NCI-H2227 (cell line): ENCODE measurements around the gene VANGL2.
"Not testable (repeated sequence)": the region's sequence is repeated elsewhere in the genome, so short reads cannot be mapped to it uniquely, and the experiment has no call there.

Experiments
- DNase-seq: peaks from one replicate; lab custom pipeline; 2025; ENCODE audit not compliant: unreplicated experiment; lab: John Stamatoyannopoulos, UW

The VANGL2 gene

DNA sequence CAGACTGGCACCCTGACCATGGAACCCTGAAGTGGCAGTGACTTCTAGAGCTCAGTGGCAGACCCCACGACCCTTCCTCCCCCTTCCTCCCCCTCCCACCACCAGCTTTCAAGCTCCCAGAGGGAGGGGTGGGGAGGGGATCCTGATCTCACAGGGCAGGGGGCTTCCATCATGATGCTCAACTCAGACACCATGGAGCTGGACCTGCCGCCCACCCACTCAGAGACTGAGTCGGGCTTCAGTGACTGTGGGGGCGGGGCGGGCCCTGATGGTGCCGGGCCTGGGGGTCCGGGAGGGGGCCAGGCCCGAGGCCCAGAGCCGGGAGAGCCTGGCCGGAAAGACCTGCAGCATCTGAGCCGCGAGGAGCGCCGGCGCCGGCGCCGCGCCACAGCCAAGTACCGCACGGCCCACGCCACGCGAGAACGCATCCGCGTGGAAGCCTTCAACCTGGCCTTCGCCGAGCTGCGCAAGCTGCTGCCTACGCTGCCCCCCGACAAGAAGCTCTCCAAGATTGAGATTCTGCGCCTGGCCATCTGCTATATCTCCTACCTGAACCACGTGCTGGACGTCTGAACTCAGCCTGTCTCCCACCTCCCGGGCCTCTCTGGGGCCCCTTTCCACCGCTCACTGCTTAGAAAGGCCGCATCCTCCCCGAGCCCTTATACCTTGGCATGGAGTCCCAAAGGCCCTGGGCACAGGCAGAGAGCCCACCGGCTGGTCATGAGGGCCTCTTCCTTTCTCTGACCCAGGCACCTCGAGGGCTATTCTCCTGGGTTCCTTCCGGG lies 29.6 kb upstream of the VANGL2 start:
- no peak for DNase-seq

- no peak for DNase-seq
Measured at GRCh38 chr1:160371346-160371631, 29.1 kb upstream of the VANGL2 start.

DNA sequence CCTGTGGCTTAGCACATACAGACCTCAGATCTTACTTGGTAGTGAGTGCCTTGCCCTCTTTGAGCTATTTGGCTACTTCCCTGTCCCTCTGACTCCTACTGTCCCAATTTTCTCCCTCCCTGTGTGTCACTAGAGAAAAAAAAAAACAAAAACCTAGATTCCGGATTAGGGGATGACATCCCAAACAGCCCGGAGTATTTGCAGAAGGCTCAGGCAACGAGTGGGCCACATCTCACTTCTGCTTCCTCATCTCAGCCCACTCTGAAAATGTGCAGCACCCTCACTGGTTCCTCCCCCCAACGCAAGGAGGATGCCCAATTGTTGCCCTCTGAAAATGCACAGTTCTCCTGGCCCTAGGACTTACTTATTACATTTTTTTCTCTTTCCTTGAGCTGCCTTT lies 28.6 kb upstream of the VANGL2 start:
- DNase-seq = no peak

DNA sequence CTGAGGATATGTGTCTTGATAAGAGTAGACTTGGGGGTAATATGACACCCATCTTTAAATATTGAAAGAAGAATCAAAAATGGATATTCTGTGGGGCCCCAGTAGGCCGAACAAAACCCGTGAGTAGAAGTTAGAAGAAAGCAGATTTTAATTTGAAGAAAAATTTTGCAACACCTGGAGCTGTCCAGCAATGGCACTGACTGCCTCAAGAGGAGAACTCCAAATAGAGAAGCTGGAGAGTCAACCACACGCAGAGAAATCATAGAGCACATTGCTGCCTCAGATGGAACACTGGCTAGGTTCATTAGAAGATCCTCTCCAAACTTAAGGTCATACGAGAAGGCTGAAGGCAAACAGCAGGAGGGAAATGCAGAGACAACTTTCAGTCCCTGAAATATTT lies 26.7 kb upstream of the VANGL2 start:
- DNase-seq = no peak

DNA sequence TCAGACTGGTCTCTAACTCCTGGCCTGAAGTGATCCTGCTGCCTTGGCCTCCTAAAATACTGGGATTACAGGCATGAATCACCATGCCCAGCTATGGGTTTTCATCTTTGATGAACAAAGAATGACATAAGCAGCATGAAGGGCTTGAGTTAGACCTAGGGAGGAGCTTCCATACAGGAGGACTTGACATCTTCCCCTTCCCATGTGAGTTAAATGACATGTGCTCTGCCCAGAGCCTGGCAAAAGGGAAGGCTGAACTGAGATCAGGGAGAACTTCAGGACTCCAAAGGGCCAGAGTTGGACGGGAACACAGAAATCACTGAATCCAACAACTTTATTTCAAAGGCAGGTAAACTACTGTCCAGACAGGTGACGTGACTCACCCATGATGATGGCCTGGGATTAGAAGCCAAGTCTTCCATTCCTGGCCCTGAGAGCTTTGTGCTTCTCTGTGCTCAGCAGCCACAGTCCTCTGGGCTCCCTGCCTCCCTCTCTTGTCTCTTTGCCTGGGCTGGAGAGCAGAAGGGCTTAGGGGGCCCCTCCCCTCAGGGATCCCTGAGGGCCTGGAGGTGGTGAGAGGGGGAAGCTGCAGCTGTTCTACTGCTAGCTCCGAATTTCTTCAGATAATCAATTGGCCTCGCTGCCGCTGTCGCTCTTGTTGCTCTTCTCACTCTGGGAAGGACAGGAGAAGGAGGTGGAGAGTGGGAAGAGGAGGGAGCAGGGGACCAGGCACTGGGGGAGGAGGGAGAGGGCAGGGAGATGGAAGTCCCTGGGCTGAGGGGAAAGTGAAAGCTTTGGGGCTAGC lies 25.9 kb upstream of the VANGL2 start:
- DNase-seq = peak; percentile 10

GRCh38 chr1:160375788-160376524 lies 24.4 kb upstream of the VANGL2 start:
- no peak for DNase-seq

- DNase-seq = peak; percentile 77
Measured at GRCh38 chr1:160376525-160377131, 23.7 kb upstream of the VANGL2 start.

DNA sequence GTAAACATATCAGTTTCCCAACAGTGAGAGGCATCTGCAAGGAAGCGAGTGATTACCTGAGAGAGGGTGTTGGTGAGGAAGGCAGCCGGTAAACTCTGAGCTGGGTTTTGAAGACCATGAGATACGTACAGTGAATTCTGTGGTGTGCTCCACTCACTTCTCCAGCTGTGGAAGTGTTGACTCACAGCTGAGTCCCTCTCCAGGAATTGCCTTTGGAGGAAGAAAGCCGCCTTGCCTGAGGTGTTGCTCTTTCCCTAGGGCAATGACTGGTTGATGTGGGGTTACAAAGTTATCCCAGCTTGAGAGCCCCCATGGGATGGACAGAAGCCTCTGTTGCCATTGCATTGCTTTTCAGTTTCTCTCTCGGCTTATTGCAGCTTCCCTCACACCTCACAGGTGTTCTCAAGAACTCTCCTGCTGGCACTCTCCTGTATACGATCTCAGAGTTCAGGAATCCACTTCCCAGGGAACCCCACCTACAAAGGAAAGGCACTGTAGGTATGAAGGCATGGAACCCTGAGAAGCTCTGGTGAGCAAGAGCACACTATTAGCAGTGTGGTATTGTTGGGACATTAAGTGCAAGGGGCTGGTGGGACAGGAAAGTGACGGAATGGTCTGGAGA lies 22.7 kb upstream of the VANGL2 start:
- DNase-seq = no peak

GRCh38 chr1:160384812-160385211 lies 15.6 kb upstream of the VANGL2 start:
- DNase-seq = not testable (repeated sequence)

DNA sequence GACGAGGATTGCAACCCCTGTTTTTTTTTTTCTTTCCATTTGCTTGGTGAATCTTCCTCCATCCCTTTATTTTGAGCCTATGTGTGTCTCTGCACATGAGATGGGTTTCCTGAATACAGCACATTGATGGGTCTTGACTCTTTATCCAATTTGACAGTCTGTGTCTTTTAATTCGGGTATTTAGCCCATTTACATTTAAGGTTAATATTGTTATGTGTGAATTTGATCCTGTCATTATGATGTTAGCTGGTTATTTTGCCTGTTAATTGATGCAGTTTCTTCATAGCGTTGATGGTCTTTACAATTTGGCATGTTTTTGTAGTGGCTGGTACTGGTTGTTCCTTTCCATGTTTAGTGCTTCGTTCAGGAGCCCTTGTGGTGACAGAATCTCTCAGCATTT lies 12.0 kb upstream of the VANGL2 start:
- DNase-seq = not testable (repeated sequence)

DNA sequence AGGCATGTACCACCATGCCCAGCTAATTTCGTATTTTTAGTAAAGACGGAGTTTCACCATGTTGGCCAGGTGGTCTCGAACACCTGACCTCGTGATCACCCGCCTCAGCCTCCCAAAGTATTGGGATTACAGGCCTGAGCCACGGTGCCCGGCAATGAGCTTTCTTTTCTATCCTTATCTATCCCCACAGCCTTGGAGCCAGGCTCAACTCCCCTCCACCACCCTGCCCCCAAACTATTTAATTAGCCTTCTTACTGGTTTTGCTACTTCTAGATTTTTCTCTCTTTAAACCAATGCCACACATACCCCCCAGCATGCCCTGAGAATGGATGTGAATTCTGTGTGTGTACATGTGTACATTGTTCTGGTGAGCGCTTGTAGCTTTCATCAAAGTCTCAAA lies 5.7 kb upstream of the VANGL2 start:
- DNase-seq = no peak

- no peak for DNase-seq
Measured at GRCh38 chr1:160397651-160398050, 2.7 kb upstream of the VANGL2 start.

DNA sequence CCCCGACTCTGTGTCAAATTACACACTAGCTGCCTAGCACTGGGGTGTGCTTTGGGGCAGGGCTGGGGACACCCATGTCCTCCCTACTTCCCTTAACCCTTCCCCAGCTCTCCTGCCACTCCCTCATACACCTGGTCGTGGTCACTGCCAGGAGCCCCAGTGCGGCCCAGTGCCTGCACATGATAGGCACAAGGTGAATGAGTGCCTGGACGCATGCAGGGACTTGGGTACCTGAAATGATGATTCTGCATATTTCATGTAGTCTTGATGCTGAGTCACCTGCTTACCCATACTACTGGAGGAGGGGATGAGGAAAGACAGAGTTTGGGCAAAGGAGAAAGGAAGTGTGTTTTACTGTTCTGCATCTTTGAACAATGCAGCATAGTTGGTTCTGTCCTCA lies 1.5 kb upstream of the VANGL2 start:
- DNase-seq = no peak

GRCh38 chr1:160399544-160400222 lies 681 bp upstream of the VANGL2 start:
- no peak for DNase-seq

DNA sequence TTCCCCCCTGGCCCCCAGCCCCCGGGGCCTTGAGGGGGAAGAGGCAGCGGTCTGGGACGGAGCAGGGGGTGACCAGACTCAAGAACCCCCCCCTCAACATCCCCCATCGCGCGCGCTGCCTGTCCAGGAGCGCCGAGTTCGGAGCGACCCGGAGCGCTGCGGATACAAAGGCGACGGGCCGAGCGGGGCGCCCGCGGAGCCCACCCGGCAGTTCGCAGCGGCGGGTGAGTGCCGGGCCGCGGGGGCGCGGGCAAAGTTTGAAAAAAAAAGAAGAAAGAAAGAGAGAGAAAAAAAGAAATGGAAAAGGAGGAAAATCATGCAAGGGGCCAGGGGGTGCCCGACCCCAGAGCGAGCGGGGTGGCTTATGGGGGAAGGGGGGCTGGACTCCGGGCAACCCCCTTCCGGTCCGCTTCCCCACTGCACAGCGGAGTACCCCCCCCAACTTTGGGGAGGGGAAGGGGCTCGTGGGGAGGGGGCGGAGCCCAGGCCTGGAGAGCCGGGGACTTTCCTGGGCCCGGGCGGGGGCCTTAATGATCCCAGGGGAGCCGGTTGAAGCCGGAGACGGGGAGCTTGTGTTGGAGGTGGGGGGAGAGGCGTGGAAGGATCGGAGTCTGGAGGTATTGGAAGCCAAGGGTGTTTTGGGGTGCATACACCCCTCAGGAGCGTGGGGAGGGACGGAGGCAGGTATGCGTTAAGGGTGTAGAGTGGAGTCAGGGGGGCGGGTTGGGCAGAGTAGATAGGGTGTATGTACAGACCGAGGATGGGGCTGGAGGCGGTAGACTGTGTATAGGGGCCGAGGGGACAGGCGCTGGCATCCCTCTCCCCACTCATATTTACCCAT lies 502 bp downstream of the VANGL2 start:
- DNase-seq = peak; percentile 71

DNA sequence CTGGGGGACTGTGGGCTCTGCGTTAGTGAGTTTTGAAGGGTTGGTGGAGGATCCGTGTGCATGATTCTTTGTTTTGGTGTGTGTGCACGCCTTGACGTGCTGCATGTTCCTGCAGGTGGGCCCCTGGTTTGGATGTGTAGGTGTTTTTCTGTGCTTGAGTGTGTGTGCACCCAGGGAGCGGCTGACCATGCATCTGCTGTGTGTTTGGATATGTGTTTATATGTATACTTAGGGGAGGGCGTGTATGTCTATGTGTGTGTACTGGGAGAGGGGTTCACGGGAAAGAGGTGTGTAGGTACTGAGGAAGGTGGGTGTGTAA lies 1.1 kb downstream of the VANGL2 start:
- no peak for DNase-seq

- no peak for DNase-seq
Measured at GRCh38 chr1:160402001-160402795, 1.8 kb downstream of the VANGL2 start.

DNA sequence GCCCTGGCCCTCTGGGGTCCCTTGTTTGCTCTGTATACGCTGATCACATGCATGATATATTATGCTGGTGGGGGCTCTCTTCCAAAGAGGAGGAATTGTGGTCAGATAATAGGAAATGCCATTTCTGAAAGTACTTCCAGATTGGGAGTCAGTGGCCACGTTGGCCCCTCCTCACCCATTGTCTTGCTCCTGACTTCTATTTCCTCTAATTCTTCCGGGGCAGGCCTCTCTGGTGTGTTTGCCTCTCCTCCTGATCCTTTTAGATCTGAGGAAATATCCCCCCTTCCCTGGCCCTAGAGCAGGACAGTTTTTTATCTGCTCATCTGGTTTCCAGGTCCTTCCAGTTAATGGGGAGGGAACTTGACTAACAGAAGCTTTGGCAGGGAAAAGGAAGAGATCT lies 2.9 kb downstream of the VANGL2 start:
- no peak for DNase-seq

DNA sequence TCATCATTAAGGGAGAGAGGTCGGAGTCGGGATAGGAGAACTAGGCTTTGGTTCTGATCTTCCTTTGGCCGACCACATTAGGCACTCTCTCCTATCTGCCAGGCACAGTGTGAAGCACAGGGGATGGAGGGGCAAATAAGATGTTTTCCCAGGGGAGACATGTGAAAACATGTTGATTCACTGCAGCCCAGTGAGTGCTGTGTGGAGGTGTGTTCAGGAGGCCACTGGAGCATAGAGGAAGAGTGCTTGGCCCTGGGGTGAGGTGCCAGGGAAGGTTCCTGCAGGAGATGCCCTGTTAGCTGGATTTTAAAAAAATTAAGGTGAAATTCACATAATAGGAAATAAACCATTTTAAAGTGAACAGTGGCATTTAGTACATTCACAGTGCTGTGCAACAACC lies 3.7 kb downstream of the VANGL2 start:
- DNase-seq = no peak
